GM19043 (cell line): Measurements from ENCODE around the gene SLC24A3.
"Not testable (repeated sequence)": the region's sequence is repeated elsewhere in the genome, so short reads cannot be mapped to it uniquely, and the experiment has no call there.

Source experiments
- ATAC-seq: cut with Tn5 transposase; IDR thresholded peaks from one replicate; pipeline ENCODE4 v1.9.1; 2021; ENCODE audit warnings: low read depth; ENCODE audit not compliant: unreplicated experiment

SLC24A3 gene

GRCh38 chr20:19750101-19750606 is 537.7 kb downstream of the SLC24A3 start:
- no peak for ATAC-seq

- ATAC-seq: no peak
Measured at GRCh38 chr20:19750907-19751636, 538.6 kb downstream of the SLC24A3 start.

- ATAC-seq: not testable (repeated sequence)
Measured at GRCh38 chr20:19754201-19754600, 541.8 kb downstream of the SLC24A3 start.

GRCh38 chr20:19756761-19757486 is 544.5 kb downstream of the SLC24A3 start:
- ATAC-seq: no peak

GRCh38 chr20:19757487-19758132 is 545.2 kb downstream of the SLC24A3 start:
- ATAC-seq: no peak

- no peak for ATAC-seq
Measured at GRCh38 chr20:19758133-19758500, 545.7 kb downstream of the SLC24A3 start, which contains the start of gene RIN2. RIN2 (plus strand) TSS chr20:19758258; CDS start chr20:19889602, 131,344 bp downstream.

GRCh38 chr20:19758501-19759331 is 546.3 kb downstream of the SLC24A3 start:
- ATAC-seq: no peak

GRCh38 chr20:19760371-19760721 is 547.9 kb downstream of the SLC24A3 start:
- ATAC-seq: no peak

- ATAC-seq: no peak
Measured at GRCh38 chr20:19761326-19761725, 548.9 kb downstream of the SLC24A3 start.

- no peak for ATAC-seq
Measured at GRCh38 chr20:19761841-19762240, 549.4 kb downstream of the SLC24A3 start.

GRCh38 chr20:19764207-19764606 is 551.8 kb downstream of the SLC24A3 start:
- ATAC-seq: no peak

- no peak for ATAC-seq
Measured at GRCh38 chr20:19765266-19765665, 552.8 kb downstream of the SLC24A3 start.

- ATAC-seq: no peak
Measured at GRCh38 chr20:19765913-19766312, 553.5 kb downstream of the SLC24A3 start.

- ATAC-seq: no peak
Measured at GRCh38 chr20:19767070-19767469, 554.6 kb downstream of the SLC24A3 start.

- no peak for ATAC-seq
Measured at GRCh38 chr20:19768325-19768842, 555.9 kb downstream of the SLC24A3 start.

GRCh38 chr20:19769507-19769906 is 557.1 kb downstream of the SLC24A3 start:
- no peak for ATAC-seq

GRCh38 chr20:19770375-19770774 is 557.9 kb downstream of the SLC24A3 start:
- ATAC-seq: no peak

GRCh38 chr20:19771031-19771430 is 558.6 kb downstream of the SLC24A3 start:
- no peak for ATAC-seq
